HG02981 (cell line): ENCODE data around the gene PIAS4.
A peak's percentile ranks its signal among the peaks of the same experiment; 100 is the strongest.

Experiments used
- ATAC-seq: cut with Tn5 transposase; IDR thresholded peaks from one replicate; pipeline ENCODE4 v1.9.1; 2021; ENCODE audit warnings: mild to moderate bottlenecking, moderate library complexity; ENCODE audit not compliant: unreplicated experiment

PIAS4 gene

GRCh38 chr19:4058693-4059452, 51.3 kb downstream of the PIAS4 start:
- ATAC-seq: no peak

- ATAC-seq: no peak
These were observed 51.9 kb downstream of the PIAS4 start for GRCh38 chr19:4059453-4059871.

GRCh38 chr19:4059891-4060620, 52.5 kb downstream of the PIAS4 start:
- no peak for ATAC-seq

- no peak for ATAC-seq
These were observed 53.2 kb downstream of the PIAS4 start for GRCh38 chr19:4060621-4061177.

DNA sequence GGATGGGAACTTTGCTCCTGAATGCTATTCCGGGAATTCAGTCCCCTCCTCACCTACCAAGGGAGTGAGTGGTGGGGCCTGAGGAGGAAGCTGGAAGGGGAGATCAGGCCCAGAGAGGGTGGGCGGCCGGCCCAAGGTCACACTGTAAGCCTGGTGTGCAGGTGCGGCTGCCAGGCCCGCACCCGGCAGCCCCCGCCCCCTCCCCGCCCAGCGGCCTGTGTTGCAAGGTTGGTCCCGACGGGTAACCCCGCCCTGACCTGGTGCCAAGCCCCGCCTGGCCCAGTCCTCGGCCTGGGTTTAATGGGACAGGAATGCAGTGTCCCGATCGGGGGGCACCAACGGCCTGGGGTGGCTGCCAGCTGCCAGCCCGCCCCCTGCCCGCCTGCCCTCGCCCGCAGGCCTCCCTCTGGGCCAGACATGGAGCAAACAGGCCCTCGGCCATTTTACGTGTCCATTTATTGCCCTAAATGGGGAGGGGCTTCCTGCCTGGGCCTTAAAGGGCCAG, 53.7 kb downstream of the PIAS4 start:
- ATAC-seq: no peak

- no peak for ATAC-seq
These were observed 54.3 kb downstream of the PIAS4 start for GRCh38 chr19:4061683-4062418.

DNA sequence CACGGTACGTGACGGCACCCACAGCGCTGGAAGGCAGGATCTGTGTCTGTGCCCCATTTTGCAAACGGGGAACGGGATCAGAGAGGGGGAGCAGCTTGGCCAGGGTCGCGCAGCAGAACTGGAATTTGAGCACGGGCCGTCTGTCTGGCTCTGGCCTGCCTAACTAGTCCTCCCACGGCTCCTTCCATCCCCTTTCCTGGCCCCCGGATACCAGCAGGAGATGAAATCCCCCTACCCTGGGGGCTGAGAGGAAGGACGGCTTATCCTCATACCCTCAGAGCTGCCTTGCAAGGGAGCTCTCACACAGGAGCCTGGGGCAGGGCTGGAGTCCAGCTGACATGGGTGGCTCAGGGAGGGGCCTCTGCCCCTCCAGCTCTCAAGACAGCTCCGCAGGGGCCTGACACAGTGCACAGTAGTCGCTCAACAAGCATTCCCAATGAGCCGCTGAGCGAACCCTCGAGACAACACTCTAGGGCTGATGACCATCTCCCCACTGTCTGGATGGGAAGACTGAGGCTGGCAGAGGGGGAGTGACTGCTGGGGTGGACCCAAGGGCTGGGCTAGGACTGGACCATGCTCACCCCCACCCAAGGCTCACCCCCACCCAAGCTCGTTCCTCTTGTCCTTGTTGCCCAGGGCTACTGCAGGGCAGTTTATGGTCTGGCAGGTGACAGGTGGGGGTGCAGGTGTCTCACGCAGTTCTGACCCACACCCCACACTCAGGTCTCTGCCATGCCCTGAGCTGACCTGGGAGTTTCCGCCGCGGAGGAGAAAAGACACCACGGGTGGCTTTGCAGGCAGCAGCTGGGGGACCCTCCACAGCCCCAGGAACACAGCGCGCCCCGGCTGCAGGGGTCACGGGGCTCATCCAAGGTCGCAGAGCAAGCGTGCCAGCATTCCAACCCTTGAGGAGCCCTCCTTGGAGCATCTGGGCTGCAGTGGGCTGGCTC, 55.2 kb downstream of the PIAS4 start:
- no peak for ATAC-seq

DNA sequence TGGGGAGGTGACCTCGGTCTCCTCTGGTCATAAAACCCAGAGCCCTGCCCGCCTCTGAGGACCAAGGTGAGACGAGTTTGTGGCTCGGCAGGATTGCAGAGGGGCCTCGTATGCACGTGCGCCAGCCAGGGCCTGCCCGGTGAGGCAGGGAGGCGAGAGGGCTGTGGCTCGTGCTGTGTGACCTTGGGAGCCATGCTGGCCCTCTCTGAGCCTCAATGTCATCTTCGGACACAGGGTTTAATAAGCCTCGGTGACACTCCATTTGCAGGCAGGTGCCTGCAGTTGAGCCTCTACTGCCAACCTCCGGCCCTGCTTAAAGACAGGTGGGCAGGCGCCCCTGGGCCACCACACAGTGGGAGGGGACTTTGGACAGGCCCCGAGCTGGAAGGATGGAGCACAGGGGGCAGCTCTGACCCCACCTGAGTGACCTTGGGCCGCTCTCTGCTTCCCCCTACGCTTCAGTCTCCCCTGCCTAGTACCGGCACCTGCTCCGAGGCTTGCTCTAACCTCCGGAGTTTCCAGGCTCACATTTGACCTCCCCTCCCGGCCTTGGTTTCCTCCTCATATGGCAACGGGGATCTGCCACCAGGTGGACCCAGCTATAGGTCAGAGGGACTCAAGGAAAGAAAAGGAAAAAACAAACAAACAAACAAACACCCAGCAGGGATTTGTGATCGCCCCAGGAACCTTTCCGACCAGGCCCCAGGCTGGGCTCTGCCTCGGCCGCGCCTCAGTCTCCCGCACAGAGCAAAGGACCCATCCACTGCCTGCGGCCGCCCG, 56.0 kb downstream of the PIAS4 start:
- no peak for ATAC-seq

DNA sequence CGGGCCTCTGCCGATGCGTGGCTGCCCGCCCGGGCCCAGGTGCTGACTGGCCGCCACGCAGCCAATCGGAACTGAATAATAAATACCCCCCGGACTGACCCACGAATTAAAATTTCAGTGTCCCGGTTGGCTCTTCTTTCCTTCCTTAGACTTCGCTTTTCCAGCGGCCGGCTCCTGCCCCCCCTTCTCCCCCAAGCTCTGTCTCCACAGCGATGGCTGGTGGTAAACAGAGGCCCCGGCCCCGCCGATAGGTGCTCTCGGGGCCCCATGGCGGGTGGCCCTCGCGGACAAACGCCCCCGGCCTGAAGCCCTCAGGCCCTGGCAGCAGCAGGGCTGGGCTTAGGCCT, 56.6 kb downstream of the PIAS4 start:
- ATAC-seq: no peak

DNA sequence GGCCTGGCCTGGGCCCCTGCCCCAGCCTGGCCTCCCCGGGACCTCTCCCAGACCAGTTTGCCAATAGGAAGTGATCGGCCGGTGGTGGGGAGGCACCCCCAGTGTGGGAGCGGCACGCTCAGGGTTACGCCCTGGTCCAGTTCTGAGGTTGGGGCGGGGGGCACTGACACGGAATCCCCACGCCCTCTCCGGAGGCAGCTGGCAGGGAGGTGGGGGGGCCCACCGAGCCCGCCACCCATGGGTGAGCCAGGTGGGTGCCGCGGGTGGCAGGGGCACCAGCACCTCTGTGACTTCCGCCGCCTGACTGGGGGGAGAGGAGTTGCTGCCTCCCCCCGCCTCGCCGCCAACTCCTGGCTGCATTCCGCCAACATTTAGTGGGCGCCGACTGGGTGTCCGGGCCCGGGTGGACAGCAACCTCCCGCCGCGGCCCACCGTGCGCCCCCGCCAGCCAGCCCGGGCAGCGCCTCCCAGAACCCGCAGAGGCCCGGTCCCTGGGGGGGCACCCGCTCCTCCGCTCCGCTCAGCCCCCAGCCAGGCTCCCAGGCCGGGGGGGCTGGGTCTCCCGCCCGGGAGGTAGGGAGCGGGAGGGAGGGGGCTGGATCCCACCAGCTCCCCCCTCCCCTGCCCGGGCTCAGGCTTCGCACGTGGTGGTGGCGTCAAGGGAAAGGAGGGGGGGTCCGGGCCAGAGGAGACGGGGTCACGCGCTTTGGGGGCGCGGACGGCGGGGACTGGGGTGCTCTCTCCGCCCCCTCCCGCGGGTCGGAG, 57.1 kb downstream of the PIAS4 start:
- no peak for ATAC-seq

DNA sequence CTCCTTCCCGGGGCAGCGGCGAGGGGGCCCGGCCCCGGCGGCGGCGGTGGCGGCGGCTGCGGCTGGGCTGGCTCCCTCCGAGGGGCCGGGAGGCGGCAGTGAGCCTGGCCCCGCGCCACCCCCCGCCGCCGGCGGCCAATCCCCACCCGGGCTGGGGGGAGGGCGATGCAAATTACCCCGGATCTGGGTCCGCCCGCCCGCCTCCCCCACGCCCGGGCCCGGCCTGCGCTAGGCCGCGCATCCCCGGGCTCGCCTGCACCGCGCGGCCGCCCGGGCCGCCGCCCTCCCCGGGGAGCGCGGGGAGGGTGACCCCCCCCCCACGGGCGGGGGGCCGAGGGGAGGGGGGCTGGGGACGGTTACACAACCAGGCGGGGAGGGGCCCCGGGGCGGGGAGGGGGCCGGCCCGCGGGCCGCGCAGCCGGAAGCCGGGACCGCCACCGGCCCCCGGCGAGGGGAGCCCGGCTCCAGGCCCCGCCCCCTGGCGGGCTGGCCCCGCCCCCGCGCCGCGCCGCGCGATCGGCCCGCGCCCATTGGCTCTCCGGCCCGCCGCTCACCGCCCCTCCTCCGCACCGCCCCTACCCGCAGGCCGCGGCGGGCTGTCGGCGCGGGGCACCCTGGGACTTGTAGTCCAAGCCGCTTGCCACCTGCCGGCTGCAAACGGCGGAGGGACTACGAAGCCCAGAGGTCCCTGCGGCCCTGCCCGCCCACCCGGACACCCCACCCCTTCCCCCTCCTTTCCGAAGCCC, 58.1 kb downstream of the PIAS4 start:
- ATAC-seq: peak; percentile 68

DNA sequence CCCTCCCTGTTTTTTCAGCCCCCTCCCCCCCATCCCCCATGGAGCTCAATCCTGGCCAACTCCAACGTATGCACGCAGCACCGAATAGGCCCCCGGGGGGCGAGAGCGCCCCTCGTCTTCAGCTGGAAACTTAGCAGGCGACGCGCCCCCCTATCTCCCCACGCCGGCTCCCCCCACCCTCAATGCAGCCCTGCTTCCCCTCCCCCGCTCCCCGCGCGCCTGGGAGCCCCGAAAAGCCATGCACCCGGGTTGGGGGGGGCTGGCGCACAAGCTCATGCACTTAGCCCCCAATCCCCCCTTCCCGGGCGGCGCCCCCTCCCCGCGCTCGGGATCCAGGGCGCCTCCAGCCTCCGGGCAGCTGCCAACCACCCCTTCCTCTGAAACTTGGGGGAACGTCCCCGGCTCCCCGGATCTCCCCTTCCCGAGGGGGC, 58.7 kb downstream of the PIAS4 start:
- ATAC-seq: no peak

DNA sequence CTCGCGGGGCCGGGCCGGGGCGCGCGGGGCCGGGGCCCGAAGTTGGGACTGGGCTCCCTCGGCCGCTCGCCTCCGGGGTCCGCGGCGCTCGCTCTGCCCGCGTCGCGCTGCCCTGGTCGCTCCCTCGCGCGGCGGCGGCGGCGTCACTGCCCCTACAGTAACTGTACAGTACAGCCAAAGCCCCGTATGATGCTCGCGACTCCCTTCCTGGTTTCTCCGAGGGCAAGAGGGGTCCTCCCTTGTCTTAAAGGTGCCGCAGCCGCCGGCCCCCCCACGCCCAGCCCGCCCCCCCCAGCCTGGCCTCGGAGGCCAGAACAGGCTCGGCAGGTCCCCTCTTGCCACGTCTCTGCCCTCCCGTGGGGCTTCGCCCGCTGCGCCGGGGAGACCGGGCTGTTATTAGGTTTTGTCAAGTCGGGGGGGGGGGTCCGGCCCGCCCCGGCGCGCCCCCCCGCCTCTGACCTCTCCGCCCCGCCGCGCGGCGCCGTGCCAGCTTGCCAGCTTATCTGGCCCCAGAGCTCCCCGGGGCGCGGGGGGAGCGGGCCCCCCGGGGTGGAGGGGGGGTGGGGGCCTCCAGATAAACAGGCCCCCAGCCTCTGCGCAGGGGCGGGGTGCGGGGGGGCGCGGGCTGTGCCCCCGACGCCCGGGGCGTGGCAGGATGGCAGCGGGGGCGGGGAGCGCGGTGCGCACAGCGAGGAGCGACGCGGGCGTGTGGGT, 59.3 kb downstream of the PIAS4 start, which contains the start of gene ZBTB7A:
TSS of gene ZBTB7A (minus strand) at position 218 of the 714 bp plus-strand sequence. CDS start 11,667 bp downstream, outside the sequence.
- no peak for ATAC-seq

DNA sequence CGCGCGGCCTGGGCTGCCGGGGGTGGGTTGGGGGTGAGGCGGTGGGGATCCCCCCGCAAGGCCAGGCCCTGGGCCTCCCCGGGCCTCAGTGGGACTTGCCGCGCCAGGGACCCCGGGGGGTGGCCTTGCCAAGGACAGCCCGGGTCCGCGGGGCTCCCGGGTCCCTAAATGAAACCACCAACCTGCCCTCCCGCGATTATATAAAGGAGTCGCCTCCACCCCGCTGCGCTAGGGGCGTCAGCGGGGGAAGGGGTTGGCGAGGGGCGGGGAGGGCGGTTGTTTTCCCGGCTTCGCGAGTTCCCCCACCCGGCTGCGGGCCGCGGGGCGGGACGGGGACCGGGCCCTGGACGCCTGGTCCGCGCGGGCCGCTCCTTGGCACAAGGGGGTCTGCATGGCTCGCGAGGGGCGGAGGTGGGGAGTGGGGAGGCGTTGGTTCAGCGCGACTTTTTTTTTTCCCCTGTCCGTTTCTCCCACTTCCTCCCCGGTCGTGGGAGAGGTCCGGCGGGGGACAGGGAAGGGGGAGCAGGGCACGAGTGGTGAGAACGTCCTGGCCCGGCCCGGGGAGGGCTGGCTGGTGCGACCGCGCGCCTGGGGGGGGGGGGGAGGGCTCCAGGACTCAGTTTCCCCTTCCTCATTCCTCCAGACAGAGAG, 60.0 kb downstream of the PIAS4 start:
- no peak for ATAC-seq

GRCh38 chr19:4068047-4068966, 60.8 kb downstream of the PIAS4 start:
- ATAC-seq: no peak
